ENCODE data around the gene TBC1D2B.

DNA sequence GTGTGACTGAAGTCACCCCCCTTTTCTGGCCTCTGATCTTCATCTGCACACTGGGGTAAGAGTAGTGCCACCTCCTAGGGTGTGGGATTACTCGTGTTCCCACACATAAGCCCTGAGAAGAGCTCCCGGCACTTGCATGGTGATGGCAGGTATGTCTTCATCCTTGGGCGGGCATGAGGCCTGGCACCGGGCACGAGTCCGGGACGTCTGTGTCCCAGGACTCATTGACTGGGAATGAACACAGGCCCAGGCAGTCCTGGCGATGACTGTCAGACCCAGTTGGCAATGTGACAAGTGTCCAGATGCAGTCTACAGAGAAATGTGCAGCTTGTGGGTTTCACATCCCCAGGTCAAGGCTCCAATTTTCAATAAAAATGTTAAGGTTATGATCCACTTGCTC lies 78.9 kb downstream of the TBC1D2B start:
- TF ChIP-seq CTCF (IDR thresholded peaks at IDR 0.05 in 8 of 11, conservative IDR thresholded peaks at IDR 0.05 in 3 of 11), result no peak
- no peak for TF ChIP-seq POLR2AphosphoS5 (IDR thresholded peaks at IDR 0.05)
- no peak for TF ChIP-seq POLR2A (IDR thresholded peaks at IDR 0.05)

All from spleen (tissue), 7 donors.